H1 (cell line): ENCODE measurements around the gene SH3YL1. TPM values are rescaled to one million over a fixed set of nuclear protein-coding genes. Genes with fewer than 3 reads are reported as not detected.

ENCODE experiments used
- CTCF ChIA-PET: fragments of 300-600 bp; sonication (Branson Sonifier 250); formaldehyde crosslinking; loops from one replicate; lab custom pipeline; 2021; ENCODE audit not compliant: partially characterized antibody; lab: Charles Lee
- POLR2A ChIA-PET: fragments of 300-600 bp; sonication (Branson Sonifier 250); formaldehyde crosslinking; loops from one replicate; lab custom pipeline; 2021; ENCODE audit warnings: inconsistent platforms; ENCODE audit not compliant: partially characterized antibody; lab: Charles Lee
- DNase-seq, 2 experiments: peaks; one replicate each; pipeline versions ENCODE4 v3.0.0 to v3.0.0-alpha.2; 2010 to 2022; ENCODE audit warnings: low spot score in 2 of 2, low read depth in 1 of 2, mixed read lengths in 1 of 2
- FAIRE-seq: peaks from 2 replicates; lab custom pipeline; 2011; peaks lifted over from hg19 to GRCh38; lab: Jason Lieb, UNC
- H2AFZ ChIP-seq: 2 replicates; pipeline ENCODE4 v1.8.1; 2012; ENCODE audit warnings: low read length, inconsistent platforms
- H2AK5ac ChIP-seq: 2 replicates; pipeline ENCODE4 v1.6.1; 2013; ENCODE audit warnings: low read depth, low read length
- H2BK120ac ChIP-seq: replicated peaks from 2 replicates; pipeline ENCODE3; 2013; ENCODE audit warnings: low read depth, low read length, inconsistent platforms
- H2BK12ac ChIP-seq: 2 replicates; pipeline ENCODE4 v1.6.1; 2013; ENCODE audit warnings: low read depth, low read length
- H2BK15ac ChIP-seq: 2 replicates; pipeline ENCODE4 v1.6.1; 2013; ENCODE audit warnings: low read length
- H2BK20ac ChIP-seq: 2 replicates; pipeline ENCODE4 v1.6.1; 2013; ENCODE audit warnings: low read length
- H2BK5ac ChIP-seq: 2 replicates; pipeline ENCODE4 v1.6.1; 2013; ENCODE audit warnings: low read depth, low read length
- H3K14ac ChIP-seq: 2 replicates; pipeline ENCODE4 v1.6.1; 2013; ENCODE audit warnings: inconsistent platforms; ENCODE audit not compliant: insufficient read length
- H3K18ac ChIP-seq: 2 replicates; pipeline ENCODE4 v1.6.1; 2013; ENCODE audit warnings: low read length; ENCODE audit errors: extremely low read depth
- H3K23ac ChIP-seq: 2 replicates; pipeline ENCODE4 v1.6.1; 2013; ENCODE audit warnings: inconsistent platforms; ENCODE audit not compliant: insufficient read length
- H3K23me2 ChIP-seq: 2 replicates; pipeline ENCODE4 v1.6.1; 2013; ENCODE audit warnings: low read depth, low read length
- H3K27ac ChIP-seq: 2 replicates; pipeline ENCODE4 v1.6.1; 2011; ENCODE audit warnings: low read depth, low read length, inconsistent platforms
- H3K27me3 ChIP-seq, 4 experiments: replicated peaks in 1 of 4; 1 replicate in 1 of 4; 2 replicates in 3 of 4; pipeline versions ENCODE4 v1.6.1 to v1.8.1; 2011 to 2013; ENCODE audit warnings: low read length in 3 of 4, mild to moderate bottlenecking in 3 of 4, inconsistent platforms in 2 of 4, mixed read lengths in 2 of 4, moderate library complexity in 1 of 4; ENCODE audit not compliant: control insufficient read depth in 3 of 4, insufficient read depth in 3 of 4; ENCODE audit errors: extremely low read depth in 1 of 4
- H3K36me3 ChIP-seq, 4 experiments: 2 replicates each; pipeline versions ENCODE4 v1.6.1 to v1.8.1; 2011 to 2013; ENCODE audit warnings: mild to moderate bottlenecking in 4 of 4, low read length in 3 of 4, moderate library complexity in 2 of 4, control low read depth in 1 of 4, inconsistent platforms in 1 of 4; ENCODE audit not compliant: insufficient read depth in 4 of 4, control insufficient read depth in 2 of 4
- H3K4ac ChIP-seq: replicated peaks from 2 replicates; pipeline ENCODE3; 2013; ENCODE audit warnings: low read length, low read depth, mixed read lengths, inconsistent platforms; ENCODE audit not compliant: insufficient read length
- H3K4me1 ChIP-seq, 4 experiments: replicated peaks in 1 of 4; 1 replicate in 1 of 4; 2 replicates in 3 of 4; pipeline versions ENCODE4 v1.6.1 to v1.8.1; 2011 to 2013; ENCODE audit warnings: low read length in 3 of 4, inconsistent platforms in 2 of 4, mixed read lengths in 1 of 4; ENCODE audit not compliant: insufficient read depth in 4 of 4, control insufficient read depth in 3 of 4
- H3K4me2 ChIP-seq, 2 experiments: 2 replicates each; pipeline versions ENCODE4 v1.6.1 to v1.8.1; 2011 to 2013; ENCODE audit warnings: low read depth in 2 of 2, low read length in 2 of 2, control low read depth in 1 of 2, inconsistent platforms in 1 of 2, mild to moderate bottlenecking in 1 of 2; ENCODE audit not compliant: insufficient read depth in 1 of 2
- H3K4me3 ChIP-seq, 4 experiments: fragments of 200-600, 300-600 bp in 1 of 4; sonication (generic), shearing (Covaris generic), sonication (Bioruptor Twin) in 1 of 4; 2 replicates each; pipeline versions ENCODE4 v1.5.1 to v1.8.1; 2011 to 2016; ENCODE audit warnings: low read length in 4 of 4, low read depth in 3 of 4, control low read depth in 2 of 4, inconsistent platforms in 2 of 4, mild to moderate bottlenecking in 2 of 4, mixed read lengths in 1 of 4, moderate library complexity in 1 of 4; ENCODE audit not compliant: insufficient read depth in 2 of 4; ENCODE audit errors: extremely low read depth in 1 of 4
- H3K56ac ChIP-seq: replicated peaks from 2 replicates; pipeline ENCODE3; 2013; ENCODE audit warnings: low read depth, mild to moderate bottlenecking, mixed read lengths, low read length, inconsistent platforms; ENCODE audit not compliant: insufficient read length
- H3K79me1 ChIP-seq: 2 replicates; pipeline ENCODE4 v1.6.1; 2013; ENCODE audit warnings: low read depth, low read length, control low read depth
- H3K79me2 ChIP-seq, 2 experiments: 2 replicates each; pipeline versions ENCODE4 v1.6.1 to v1.8.1; 2012 to 2013; ENCODE audit warnings: low read length in 2 of 2, mild to moderate bottlenecking in 2 of 2, inconsistent platforms in 1 of 2; ENCODE audit not compliant: insufficient read depth in 2 of 2, control insufficient read depth in 1 of 2
- H3K9ac ChIP-seq, 4 experiments: replicated peaks in 1 of 4; 1 replicate in 1 of 4; 2 replicates in 3 of 4; pipeline versions ENCODE4 v1.6.1 to v1.8.1; 2011 to 2013; ENCODE audit warnings: low read depth in 3 of 4, low read length in 3 of 4, control low read depth in 2 of 4, mild to moderate bottlenecking in 2 of 4, moderate library complexity in 2 of 4, inconsistent platforms in 1 of 4; ENCODE audit errors: extremely low read depth in 1 of 4
- H3K9me3 ChIP-seq, 2 experiments: 2 replicates each; pipeline versions ENCODE4 v1.6.1 to v1.8.1; 2012 to 2013; ENCODE audit warnings: mild to moderate bottlenecking in 2 of 2, moderate library complexity in 2 of 2, control low read depth in 1 of 2, inconsistent platforms in 1 of 2, low read depth in 1 of 2, low read length in 1 of 2, mixed read lengths in 1 of 2; ENCODE audit not compliant: insufficient read depth in 2 of 2
- H4K20me1 ChIP-seq, 2 experiments: replicated peaks in 1 of 2; 2 replicates each; pipeline versions ENCODE3 to v1.8.1; 2011 to 2013; ENCODE audit warnings: inconsistent platforms in 2 of 2, low read length in 2 of 2, mild to moderate bottlenecking in 1 of 2; ENCODE audit not compliant: insufficient read depth in 2 of 2, control insufficient read depth in 1 of 2
- H4K5ac ChIP-seq: 2 replicates; pipeline ENCODE4 v1.6.1; 2013; ENCODE audit warnings: low read length, low read depth, mixed read lengths, inconsistent platforms; ENCODE audit not compliant: insufficient read length
- H4K8ac ChIP-seq: 2 replicates; pipeline ENCODE4 v1.8.0; 2013; ENCODE audit warnings: mild to moderate bottlenecking, moderate library complexity, low read length, inconsistent platforms; ENCODE audit not compliant: insufficient read depth; ENCODE audit errors: extremely low read depth
- H4K91ac ChIP-seq: replicated peaks from 2 replicates; pipeline ENCODE3; 2013; ENCODE audit warnings: low read length, mixed read lengths, inconsistent platforms; ENCODE audit not compliant: insufficient read length
- BRCA1 ChIP-seq: IDR thresholded peaks from 2 replicates; pipeline ENCODE4 v1.6.1; 2012; ENCODE audit warnings: low read depth, low read length, improper control_type of control experiment
- CHD1 ChIP-seq: IDR thresholded peaks from 2 replicates; pipeline ENCODE4 v1.6.1; 2012; ENCODE audit warnings: low read depth, low read length, improper control_type of control experiment
- EP300 ChIP-seq, 2 experiments: IDR thresholded peaks; 1 replicate in 1 of 2; 2 replicates in 1 of 2; pipeline ENCODE4 v1.6.1; 2011 to 2012; ENCODE audit warnings: low read depth in 2 of 2, low read length in 2 of 2, mild to moderate bottlenecking in 2 of 2, borderline replicate concordance in 1 of 2, inconsistent platforms in 1 of 2, moderate library complexity in 1 of 2
- FOSL1 ChIP-seq: IDR thresholded peaks from 2 replicates; pipeline ENCODE4 v1.6.1; 2011; ENCODE audit warnings: mild to moderate bottlenecking, low read depth, low read length, moderate library complexity; ENCODE audit not compliant: insufficient read depth
- JUN ChIP-seq: IDR thresholded peaks from 2 replicates; pipeline ENCODE4 v1.6.1; 2011; ENCODE audit warnings: low read depth, mild to moderate bottlenecking, improper control_type of control experiment, low read length
- POLR2A ChIP-seq, 2 experiments: IDR thresholded peaks; 1 replicate in 1 of 2; 2 replicates in 1 of 2; pipeline ENCODE4 v1.6.1; 2011; ENCODE audit warnings: low read depth in 2 of 2, low read length in 2 of 2, mild to moderate bottlenecking in 2 of 2; ENCODE audit errors: control extremely low read depth in 1 of 2
- SAP30 ChIP-seq: fragments of 300-600 bp; sonication (generic); IDR thresholded peaks from 2 replicates; pipeline ENCODE4 v1.7.1; 2012; ENCODE audit warnings: low read length, moderate library complexity, mild to moderate bottlenecking, inconsistent platforms; ENCODE audit not compliant: insufficient read depth, insufficient replicate concordance
- SIX5 ChIP-seq: IDR thresholded peaks from 2 replicates; pipeline ENCODE4 v1.6.1; 2011; ENCODE audit warnings: mild to moderate bottlenecking, low read depth, low read length
- SUZ12 ChIP-seq: fragments of 200-600 bp; sonication (generic); IDR thresholded peaks from 2 replicates; pipeline ENCODE4 v1.6.1; 2012; ENCODE audit warnings: mild to moderate bottlenecking, inconsistent platforms, low read length, moderate library complexity, mixed read lengths
- TBP ChIP-seq: IDR thresholded peaks from 2 replicates; pipeline ENCODE4 v1.6.1; 2011; ENCODE audit warnings: low read depth, low read length, improper control_type of control experiment
- TCF12 ChIP-seq: IDR thresholded peaks from 2 replicates; pipeline ENCODE4 v1.6.1; 2011; ENCODE audit warnings: low read depth, mild to moderate bottlenecking, low read length
- WGBS, 2 experiments: shearing (Covaris generic) in 1 of 2; methylation state at CpG; one replicate each; pipeline versions ENCODE4 v1.1.6 to v1.1.7; 2013 to 2015; ENCODE audit warnings: low lambda C conversion rate in 2 of 2, mixed read lengths in 2 of 2, inconsistent platforms in 1 of 2, low coverage in 1 of 2, missing lambda C conversion rate in 1 of 2; ENCODE audit not compliant: insufficient replicate concordance in 2 of 2, insufficient coverage in 1 of 2, insufficient read length in 1 of 2; ENCODE audit errors: extremely low coverage in 1 of 2, missing lambda C conversion rate in 1 of 2; 5-methylcytosine and 5-hydroxymethylcytosine counted together
- polyA plus RNA-seq, 7 experiments: library from polyadenylated mRNA; depleted of rRNA in 3 of 7; stranded (reverse) in 5 of 7; unstranded in 2 of 7; fragments of >200 nt in 5 of 7; fragments of 200-250 nt in 2 of 7; gene quantifications; 1 replicate in 5 of 7; 2 replicates in 1 of 7; 4 replicates in 1 of 7; pipeline versions ENCODE4 v1.2.1 to v1.2.3, GENCODE V29; 2011 to 2013; ENCODE audit warnings: missing spikeins in 2 of 7, mixed read lengths in 2 of 7
- total RNA-seq: library from RNA; stranded (reverse); fragmentation: NEBNext Ultra II Directional; extraction: Animal tissue kit (Norgen Biotek cat#: 25700); gene quantifications from 2 replicates; pipeline ENCODE4 v1.2.1, GENCODE V29; 2021
- TF ChIP-seq, protein P1 (sequence below): IDR thresholded peaks from 2 replicates; pipeline ENCODE4 v1.6.1; 2012; ENCODE audit warnings: low read length, inconsistent platforms

The SH3YL1 gene
- total and polyA plus RNA-seq, 2 of the 8 experiments (the other 6 are each of a cell fraction or from before 2014, with no cell fraction given): 13.6 to 37.2 TPM

DNA sequence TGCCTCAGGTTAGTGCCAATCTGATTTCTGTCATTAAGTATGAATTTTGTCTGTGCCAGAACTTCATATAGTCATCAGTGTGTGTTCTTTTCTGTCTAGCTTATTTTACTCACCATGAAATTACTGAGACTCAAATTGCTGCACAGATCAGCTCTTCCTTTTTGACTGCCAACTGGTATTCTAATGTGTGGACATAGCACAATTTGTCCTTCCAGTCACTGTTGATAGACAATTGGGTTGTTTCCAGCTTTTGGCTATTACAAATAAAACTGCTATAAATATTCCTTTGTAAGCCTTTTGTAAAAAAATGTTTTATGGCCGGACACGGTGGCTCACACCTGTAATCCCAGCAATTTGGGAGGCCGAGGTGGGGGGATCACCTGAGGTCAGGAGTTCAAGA lies 7.7 kb downstream of the SH3YL1 start:
- Histone ChIP-seq H2BK120ac (no peak overlapping the region), H3K36me3 (peaks cover 0 to 18% (median 2%) of the 10 kb centered on the region in 4 experiments; a peak in 3 of 8 replicates), H3K9ac (no peak overlapping the region), H2AFZ (no peak overlapping the region), H3K23me2 (no peaks in the 10 kb centered on the region), H3K18ac (no peak overlapping the region), H3K23ac (no peak overlapping the region), H4K20me1 (peaks cover 0 to 5% of the 10 kb centered on the region in 2 experiments), H3K4me1 (no peaks in the 10 kb centered on the region), H3K4ac (no peak overlapping the region), H3K56ac (no peak overlapping the region), H3K79me1 (no peaks in the 10 kb centered on the region), H3K14ac (no peak overlapping the region), H3K9me3 (peaks cover 11 to 12% of the 10 kb centered on the region in 2 experiments), H2AK5ac (no peak overlapping the region), H3K27ac (no peak overlapping the region), H4K8ac (no peak overlapping the region), H4K91ac (no peak overlapping the region), H3K79me2 (peaks cover 0 to 8% of the 10 kb centered on the region in 2 experiments; a peak in 1 of 4 replicates), H2BK15ac (no peak overlapping the region), H3K4me3 (no peak overlapping the region), H3K4me2 (no peak overlapping the region), H2BK12ac (no peak overlapping the region), H2BK5ac (no peak overlapping the region), H4K5ac (no peak overlapping the region), H2BK20ac (no peak overlapping the region), H3K27me3 (no peaks in the 10 kb centered on the region; a peak in 1 of 7 replicates)
- ChIA-PET CTCF (interaction anchor here (2.0 kb wide), 1 partner anchor 9 kb away, joined by 7 read pairs; no protein-coding TSS in a partner anchor), POLR2A (no interaction called here)
- DNase-seq (no peak), FAIRE-seq (no peak)
- WGBS, 2 experiments: 98% methylated on average over 3 of the region's 3 CpGs; no CpG with 5 or more reads in 1 of the 2 experiments
- TF ChIP-seq SUZ12 (no peak), POLR2A (IDR thresholded peaks at IDR 0.05; ENCODE audit: control extremely low read depth in 1 of 2, low read depth in 2 of 2, low read length in 2 of 2) (no peak), EP300 (IDR thresholded peaks at IDR 0.05; ENCODE audit: borderline replicate concordance in 1 of 2, low read depth in 2 of 2, low read length in 2 of 2) (no peak), TCF12 (no peak), CHD1 (no peak), BRCA1 (no peak), SAP30 (no peak), FOSL1 (no peak), TBP (no peak), JUN (no peak), SIX5 (no peak)
- TF ChIP-seq, protein P1, sequence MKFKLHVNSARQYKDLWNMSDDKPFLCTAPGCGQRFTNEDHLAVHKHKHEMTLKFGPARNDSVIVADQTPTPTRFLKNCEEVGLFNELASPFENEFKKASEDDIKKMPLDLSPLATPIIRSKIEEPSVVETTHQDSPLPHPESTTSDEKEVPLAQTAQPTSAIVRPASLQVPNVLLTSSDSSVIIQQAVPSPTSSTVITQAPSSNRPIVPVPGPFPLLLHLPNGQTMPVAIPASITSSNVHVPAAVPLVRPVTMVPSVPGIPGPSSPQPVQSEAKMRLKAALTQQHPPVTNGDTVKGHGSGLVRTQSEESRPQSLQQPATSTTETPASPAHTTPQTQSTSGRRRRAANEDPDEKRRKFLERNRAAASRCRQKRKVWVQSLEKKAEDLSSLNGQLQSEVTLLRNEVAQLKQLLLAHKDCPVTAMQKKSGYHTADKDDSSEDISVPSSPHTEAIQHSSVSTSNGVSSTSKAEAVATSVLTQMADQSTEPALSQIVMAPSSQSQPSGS: no peak
